Muscle of back (tissue), 11 donors: Measurements from ENCODE around the gene AGO1. TPM values are rescaled to one million over a fixed set of nuclear protein-coding genes. Genes with fewer than 3 reads are reported as not detected.
A peak's percentile ranks its signal among the peaks of the same experiment; 100 is the strongest.
"Not testable (repeated sequence)": the region's sequence is repeated elsewhere in the genome, so short reads cannot be mapped to it uniquely, and the experiment has no call there.

Experiments
- DNase-seq, 3 donors: peaks; one replicate each; pipeline versions ENCODE4 v3.0.0 to v3.0.0-alpha.2; 2013
- polyA plus RNA-seq, 10 donors: library from polyadenylated mRNA; unstranded; fragments of 120-200 nt; gene quantifications; one replicate each; pipeline ENCODE4 v1.2.1, GENCODE V29; 2013; ENCODE audit not compliant: insufficient read length in 10 of 10

The AGO1 gene
- polyA plus RNA-seq, 10 donors: 7.9 to 11.5 (median 10.1) TPM

- no peak for DNase-seq
These were observed 31.7 kb downstream of the AGO1 start for GRCh38 chr1:35914717-35915116.

- no peak for DNase-seq
These were observed 32.7 kb downstream of the AGO1 start for GRCh38 chr1:35915693-35916092.

- DNase-seq: peak; percentile 10 to 72 (median 19)
These were observed 40.8 kb downstream of the AGO1 start for GRCh38 chr1:35923791-35924221.

- DNase-seq: no peak
These were observed 41.8 kb downstream of the AGO1 start for GRCh38 chr1:35924838-35925237.

- no peak for DNase-seq
These were observed 42.7 kb downstream of the AGO1 start for GRCh38 chr1:35925741-35926140.

GRCh38 chr1:35927472-35927871 lies 44.5 kb downstream of the AGO1 start:
- DNase-seq: no peak

- DNase-seq: peak; percentile 32 to 86 (median 67)
These were observed 47.0 kb downstream of the AGO1 start for GRCh38 chr1:35929730-35930592.

GRCh38 chr1:35930593-35931445 lies 47.8 kb downstream of the AGO1 start, which contains the start of gene AGO3:
AGO3 (plus strand) TSS chr1:35931105; CDS start chr1:35931427, 322 bp downstream.
- peak; percentile 82 to 93 (median 86) for DNase-seq

GRCh38 chr1:35931446-35932157 lies 48.6 kb downstream of the AGO1 start:
- DNase-seq: peak in 2 of 3 donors; percentile 9 to 34

GRCh38 chr1:35932158-35932636 lies 49.2 kb downstream of the AGO1 start:
- DNase-seq: no peak

GRCh38 chr1:35932941-35933340 lies 49.9 kb downstream of the AGO1 start:
- no peak for DNase-seq

GRCh38 chr1:35935442-35936388 lies 52.7 kb downstream of the AGO1 start:
- DNase-seq: peak; percentile 47 to 88 (median 79)

- DNase-seq: no peak
These were observed 53.8 kb downstream of the AGO1 start for GRCh38 chr1:35936838-35937237.

GRCh38 chr1:35939484-35939883 lies 56.5 kb downstream of the AGO1 start:
- DNase-seq: no peak

GRCh38 chr1:35945327-35945726 lies 62.3 kb downstream of the AGO1 start:
- DNase-seq: no peak

- no peak for DNase-seq
These were observed 64.5 kb downstream of the AGO1 start for GRCh38 chr1:35947547-35947946.

GRCh38 chr1:35958558-35958957 lies 75.5 kb downstream of the AGO1 start:
- DNase-seq: no peak

GRCh38 chr1:35959304-35959703 lies 76.3 kb downstream of the AGO1 start:
- no peak for DNase-seq

- DNase-seq: no peak
These were observed 79.9 kb downstream of the AGO1 start for GRCh38 chr1:35962952-35963351.

GRCh38 chr1:35964277-35964676 lies 81.3 kb downstream of the AGO1 start:
- not testable (repeated sequence) for DNase-seq

GRCh38 chr1:35968396-35968795 lies 85.4 kb downstream of the AGO1 start:
- no peak for DNase-seq
